Measurements from ENCODE around the gene ACO1.
A peak's percentile ranks its signal among the peaks of the same experiment; 100 is the strongest.
"Not testable (repeated sequence)": the region's sequence is repeated elsewhere in the genome, so short reads cannot be mapped to it uniquely, and the experiment has no call there.

The ACO1 gene

DNA sequence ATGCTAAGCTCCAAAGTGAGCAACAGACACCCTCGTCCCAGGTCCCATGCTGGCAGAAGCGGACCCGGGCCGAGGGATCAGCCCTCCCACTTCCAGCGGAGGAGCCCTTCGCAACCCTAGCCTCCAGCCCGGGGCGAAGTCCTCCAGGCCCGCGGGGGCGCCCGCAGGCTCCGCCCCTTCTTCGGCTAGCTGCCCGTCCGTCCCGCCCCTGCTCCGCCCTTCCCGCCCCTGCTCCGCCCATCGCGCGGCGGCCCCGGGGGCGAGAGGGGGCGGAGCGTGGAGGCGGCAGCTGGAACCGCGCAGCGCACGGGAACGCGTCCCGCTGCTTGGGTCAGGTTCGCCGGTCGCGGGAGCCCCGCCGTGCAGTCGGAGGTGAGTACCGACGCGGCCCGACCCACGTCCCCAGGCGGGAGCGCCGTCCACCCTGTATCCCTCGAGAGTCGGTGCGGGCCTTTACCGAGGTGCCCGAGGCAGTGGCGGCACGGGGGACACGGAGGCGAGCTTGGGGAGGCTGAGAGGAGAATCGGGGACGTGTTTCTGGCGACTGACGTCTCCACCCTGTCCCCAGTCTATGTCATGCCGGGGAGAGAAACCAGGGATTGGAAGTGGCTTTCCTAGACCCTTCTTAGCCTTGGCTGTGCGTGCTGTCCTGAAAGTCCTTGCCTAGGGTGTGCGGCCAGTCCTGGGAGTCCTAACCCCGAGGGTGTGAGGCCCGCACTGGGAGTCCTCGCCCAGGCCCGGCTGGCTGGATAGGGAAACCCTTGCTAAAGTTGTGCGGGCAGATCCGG lies at the start of gene ACO1:
Gene ACO1 (plus strand): TSS at position 280 of the 788 bp plus-strand sequence. CDS start 20,864 bp downstream, outside the sequence.
- peak; percentile 64 to 82 (median 76) for DNase-seq (ENCODE audit: low read depth in 3 of 3, low spot score in 1 of 3)

DNA sequence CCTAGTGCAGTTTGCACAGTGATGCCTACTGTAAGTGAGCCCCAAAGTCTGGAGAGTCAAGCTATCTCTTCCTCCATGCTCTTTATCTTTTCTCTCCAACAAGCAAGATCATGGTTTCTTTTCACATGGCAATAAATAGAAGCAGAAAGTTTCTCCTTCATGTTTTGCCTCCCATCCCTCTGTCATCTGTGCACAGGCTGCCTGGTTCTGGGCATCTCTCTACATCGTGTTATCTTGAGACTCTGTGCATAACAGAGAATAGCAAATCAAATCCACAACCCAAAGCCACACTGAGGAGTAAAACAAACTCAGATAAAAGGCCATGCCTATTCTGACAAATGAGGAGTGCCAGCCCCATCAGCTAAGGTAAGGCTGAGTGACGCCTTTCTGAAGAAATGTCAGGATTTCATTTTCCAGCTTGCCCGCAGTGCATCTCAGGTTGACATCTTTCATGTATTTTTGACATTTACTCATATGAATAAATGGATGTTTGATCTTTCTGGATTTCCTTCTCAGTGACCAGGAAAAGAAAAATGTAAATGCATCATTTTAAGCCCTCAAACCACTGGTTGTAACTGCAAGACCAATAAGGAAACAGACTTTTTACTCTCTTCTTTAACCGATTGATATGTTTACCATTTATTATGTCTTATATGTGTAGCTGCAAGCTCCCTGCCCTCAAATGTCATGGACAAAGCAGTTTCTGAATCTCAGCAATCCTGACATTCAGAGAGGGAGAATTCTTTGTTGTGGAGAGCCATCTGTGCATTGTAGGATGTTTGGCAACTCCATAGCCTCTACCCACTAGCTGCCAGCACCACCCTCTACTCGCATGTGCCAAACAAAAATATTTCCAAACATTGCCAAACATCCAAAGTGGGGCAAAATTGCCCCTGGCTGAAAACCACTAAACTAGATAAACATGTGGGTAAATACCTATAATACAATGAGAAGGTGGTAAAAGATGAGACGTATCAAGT lies 49.2 kb upstream of the ACO1 start:
- no peak for DNase-seq (ENCODE audit: low read depth in 3 of 3, low spot score in 1 of 3)

DNA sequence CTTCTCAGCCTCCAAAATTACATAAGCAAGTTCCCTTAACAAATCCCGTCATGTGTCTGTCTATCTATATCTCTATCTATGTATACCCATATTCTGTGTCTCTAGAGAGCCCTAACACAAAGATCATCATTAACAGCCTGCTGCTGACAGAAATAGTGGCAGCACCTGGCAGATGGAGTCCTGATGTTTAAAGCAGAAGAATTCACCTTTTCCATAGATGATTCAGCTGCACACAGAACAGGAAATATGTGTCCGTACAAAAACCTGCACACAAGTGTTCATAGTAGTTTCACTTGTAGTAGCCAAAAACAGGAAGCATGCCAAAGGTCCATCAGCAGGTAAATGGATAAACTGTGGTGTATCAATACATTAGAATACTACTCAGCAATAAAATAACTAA lies 45.0 kb upstream of the ACO1 start:
- no peak for DNase-seq (ENCODE audit: low read depth in 3 of 3, low spot score in 1 of 3)

DNA sequence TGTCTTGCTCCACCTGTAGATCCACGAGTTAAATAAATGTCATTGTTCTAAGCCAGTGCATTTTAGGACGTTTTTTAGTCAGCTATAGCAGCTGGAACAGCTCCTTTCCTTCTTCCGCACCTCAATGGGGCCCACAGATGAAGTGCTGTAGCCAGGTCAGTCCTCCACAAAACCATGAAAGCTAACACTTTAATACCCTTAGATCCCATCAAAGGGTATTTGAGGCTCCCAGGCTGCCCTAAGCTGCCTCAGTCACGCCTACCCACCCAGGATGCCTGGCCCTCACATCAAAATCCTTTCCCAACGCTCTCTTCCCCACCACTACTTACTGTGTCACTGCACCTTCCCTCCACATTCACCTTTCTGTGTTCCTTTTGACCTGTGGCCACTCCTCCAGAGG lies 44.1 kb upstream of the ACO1 start:
- DNase-seq (ENCODE audit: low read depth in 3 of 3, low spot score in 1 of 3), result no peak

DNA sequence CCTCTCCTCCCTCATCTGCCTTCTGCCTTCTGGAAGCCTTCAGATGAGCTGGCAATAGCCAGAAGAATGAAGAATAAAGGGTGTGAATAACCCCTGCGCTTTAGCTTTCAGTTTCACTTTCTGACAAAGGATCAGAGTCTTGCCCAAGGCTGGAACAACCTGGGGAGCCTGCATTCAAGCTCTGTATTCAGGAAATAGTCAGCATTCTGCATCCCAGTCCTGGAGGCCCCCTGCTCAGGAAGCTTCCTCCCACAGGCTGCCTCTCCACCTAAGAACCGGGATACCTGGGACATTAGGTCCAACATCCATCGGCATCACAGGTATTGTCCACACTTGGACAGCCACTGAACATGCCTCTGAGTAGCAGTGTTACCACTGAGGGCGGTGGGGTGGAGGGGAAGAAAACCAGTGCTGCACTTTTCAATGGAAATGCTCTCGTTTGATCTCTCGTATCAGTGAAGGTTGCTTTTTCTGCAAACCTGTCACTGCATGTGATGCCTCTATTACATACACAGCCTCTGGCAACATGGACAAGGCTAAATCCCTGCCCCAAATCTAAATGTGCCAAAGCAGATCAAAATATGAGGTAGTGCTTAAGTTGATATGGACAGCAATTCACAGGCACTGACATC lies 39.8 kb upstream of the ACO1 start:
- no peak for DNase-seq (ENCODE audit: low read depth in 3 of 3, low spot score in 1 of 3)

DNA sequence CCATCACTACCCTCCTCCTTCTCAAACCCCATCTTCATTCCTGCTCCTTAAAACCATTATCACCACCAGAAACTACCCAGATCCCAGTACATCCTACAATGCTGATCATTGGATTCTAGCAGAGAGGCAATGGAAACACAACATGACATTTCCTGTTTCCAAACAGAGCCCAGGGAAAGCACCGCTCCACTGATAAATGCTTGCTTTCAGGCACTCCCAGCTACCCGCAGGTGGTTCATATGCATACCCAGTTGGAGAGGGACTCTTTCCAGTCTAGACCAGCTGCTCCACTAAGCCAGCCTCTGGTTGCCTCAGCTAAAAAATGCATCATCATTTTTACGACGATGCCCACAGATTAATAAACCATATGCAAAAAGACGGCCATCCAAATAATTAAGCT lies 39.2 kb upstream of the ACO1 start:
- no peak for DNase-seq (ENCODE audit: low read depth in 3 of 3, low spot score in 1 of 3)

DNA sequence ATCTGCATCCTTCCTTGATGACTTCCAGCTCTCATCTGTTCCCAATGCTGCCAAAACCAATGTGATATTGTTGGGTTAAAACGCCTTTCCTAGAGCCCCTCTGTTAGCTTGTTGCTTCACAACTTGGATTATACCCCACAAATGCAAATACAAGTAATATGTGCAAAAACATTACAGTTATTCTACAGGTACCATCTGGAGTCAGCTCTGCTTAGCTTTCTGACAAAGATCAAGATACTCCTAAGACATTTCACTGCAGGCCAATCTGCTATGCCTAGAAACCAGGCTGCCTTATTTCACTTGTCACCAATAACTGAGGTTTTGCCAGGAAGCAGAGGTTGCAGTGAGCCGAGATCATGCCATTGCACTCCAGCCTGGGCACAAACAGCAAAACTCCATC lies 36.9 kb upstream of the ACO1 start:
- DNase-seq (ENCODE audit: low read depth in 3 of 3, low spot score in 1 of 3), result no peak

DNA sequence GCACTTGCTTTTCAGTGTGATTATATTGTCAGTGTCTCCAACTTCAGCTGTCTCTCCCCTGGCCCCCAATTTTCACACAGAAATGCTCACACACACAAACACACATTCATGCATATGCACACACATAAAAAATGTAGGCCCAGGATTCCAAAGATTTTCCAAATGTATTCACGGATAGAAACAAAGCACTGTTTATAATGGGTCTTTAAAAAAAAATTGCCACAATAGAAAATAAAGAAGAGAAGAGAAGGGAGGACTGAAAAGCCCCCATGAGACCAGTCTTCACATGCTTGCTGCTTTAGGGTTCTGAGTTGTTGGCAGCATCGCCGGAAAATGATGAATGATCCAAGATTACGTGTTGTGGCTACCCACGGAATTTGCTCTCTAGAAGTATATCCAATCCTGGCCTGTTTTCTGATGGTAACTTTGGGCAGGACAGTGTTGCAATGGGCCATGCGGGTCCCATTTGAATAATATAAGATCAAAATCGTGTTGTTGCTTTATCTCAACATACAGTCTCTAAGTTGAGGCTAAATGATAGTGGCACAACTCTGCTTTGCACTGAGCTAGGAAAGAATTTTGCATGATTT lies 36.2 kb upstream of the ACO1 start:
- DNase-seq (ENCODE audit: low read depth in 3 of 3, low spot score in 1 of 3), result no peak

DNA sequence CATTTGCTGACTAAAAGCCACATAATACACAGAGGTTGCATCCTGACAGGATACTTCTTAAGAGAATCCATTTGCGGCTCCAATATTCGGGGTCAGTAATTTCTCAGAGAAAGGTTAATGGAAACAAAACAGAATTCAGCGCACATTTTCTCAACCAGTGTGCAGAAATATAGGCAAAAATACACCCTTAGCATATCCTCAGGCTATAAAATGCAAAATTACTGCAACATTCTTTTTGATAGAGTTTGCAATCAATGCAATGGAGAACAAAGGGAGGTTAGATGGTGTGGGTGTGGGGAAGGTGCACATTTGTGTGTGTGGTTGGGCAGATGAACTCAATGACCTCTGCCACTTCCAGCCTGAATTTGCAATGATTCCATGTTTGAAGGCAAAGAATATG lies 35.4 kb upstream of the ACO1 start:
- DNase-seq (ENCODE audit: low read depth in 3 of 3, low spot score in 1 of 3), result no peak

DNA sequence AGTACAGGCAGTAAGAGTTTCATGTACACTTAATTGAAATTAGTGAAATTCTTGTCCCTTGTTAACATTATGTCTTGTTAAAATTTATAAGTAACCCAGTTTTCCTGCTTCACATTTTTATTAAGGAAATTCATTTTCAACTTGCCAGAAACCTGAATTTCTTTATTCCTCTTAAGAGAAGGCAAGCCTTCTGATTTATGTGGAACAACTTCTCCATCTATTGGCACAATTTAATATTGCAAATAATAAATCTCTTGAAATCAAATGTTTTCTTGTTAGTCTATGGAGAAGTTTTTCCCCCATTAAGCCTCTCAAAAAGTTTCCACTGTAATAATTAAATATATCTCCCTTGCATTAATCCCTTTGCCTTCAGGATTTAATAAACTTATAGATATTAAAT lies 33.8 kb upstream of the ACO1 start:
- no peak for DNase-seq (ENCODE audit: low read depth in 3 of 3, low spot score in 1 of 3)

DNA sequence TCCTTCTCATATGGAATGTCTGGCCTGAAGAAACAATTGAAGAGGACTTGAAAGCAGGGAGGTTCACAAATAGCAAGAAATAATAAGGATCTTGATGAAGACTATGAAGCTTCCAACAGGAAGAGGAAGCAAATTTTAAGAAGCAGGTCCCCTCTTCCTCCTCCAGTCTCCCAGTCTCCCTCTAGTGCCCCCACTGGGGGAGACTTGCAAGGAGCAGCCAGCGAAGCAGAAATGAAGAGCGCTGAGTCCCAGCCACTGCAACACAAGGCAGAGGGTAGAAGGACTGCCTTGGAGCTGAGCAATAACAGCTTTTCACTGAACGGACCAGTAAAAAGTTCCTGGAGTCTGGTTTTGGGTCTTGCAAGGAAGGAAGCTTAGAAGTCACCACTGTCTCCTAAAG lies 32.6 kb upstream of the ACO1 start:
- DNase-seq (ENCODE audit: low read depth in 3 of 3, low spot score in 1 of 3), result no peak

DNA sequence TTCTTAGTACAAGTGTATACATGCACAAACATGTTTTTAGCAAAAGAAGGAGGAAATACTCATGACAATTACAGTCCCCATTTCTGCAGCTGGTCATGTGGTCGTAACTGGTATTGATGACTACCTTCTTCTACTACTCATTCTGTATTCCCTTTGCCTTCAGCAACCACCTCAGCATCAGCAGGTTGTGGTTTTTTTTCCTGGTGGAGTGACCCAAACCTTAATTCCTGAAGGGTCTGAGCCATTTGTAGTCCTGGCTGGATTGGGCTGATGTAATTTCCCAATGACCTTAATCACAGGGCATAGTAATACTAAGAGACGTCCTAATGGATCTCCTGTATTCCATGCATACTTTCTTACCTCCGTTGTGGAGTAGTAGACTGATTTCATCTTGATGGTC lies 31.0 kb upstream of the ACO1 start:
- DNase-seq (ENCODE audit: low read depth in 3 of 3, low spot score in 1 of 3), result not testable (repeated sequence)

DNA sequence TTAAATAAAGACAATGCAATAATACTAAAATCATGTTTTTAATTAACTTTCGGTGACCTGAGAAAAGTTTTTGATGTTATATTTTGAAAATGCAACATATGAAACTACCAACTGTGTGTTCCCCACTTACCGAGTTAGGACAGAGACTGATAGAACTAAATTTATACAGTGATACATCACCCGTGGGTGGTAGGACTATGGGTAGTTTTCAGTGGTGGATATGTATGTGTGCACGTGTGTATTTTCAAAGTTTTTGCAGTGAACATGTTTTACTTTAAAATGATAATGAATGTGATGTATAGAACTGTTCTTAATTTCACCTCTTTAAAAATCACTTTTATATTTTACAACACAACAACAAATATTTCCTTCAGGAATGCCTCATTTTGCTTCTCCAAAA lies 25.0 kb upstream of the ACO1 start:
- no peak for DNase-seq (ENCODE audit: low read depth in 3 of 3, low spot score in 1 of 3)

DNA sequence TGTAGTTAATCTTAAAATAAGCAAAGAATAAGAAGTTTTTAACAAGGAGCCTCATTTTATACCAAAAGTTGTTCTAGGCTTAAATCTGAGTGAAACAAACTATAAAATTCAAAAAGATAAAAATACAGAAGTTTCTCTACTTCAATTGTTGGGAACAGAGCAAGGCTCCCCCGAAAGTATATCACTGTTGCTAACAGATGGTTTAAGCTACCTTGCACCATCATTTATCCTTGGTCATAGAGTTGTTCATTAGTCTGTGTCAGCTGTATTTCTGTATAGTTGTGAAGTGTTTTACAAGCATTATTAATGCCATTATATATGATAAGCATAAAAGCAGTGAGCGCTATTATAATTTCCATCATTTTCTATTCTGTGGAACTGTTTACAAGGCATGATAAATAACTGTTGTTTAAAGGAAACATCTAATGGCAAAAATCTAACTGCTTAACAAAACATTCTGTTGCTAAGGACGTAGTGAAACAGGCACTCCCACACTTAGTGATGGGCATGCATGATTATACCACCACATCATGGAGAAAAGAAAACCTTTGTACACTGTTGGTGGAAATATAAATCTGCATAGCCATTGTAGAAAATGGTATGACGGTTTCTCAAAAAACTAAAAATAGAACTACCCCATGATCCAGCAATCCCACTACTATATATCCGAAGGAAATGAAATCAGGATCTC lies 23.3 kb upstream of the ACO1 start:
- no peak for DNase-seq (ENCODE audit: low read depth in 3 of 3, low spot score in 1 of 3)

DNA sequence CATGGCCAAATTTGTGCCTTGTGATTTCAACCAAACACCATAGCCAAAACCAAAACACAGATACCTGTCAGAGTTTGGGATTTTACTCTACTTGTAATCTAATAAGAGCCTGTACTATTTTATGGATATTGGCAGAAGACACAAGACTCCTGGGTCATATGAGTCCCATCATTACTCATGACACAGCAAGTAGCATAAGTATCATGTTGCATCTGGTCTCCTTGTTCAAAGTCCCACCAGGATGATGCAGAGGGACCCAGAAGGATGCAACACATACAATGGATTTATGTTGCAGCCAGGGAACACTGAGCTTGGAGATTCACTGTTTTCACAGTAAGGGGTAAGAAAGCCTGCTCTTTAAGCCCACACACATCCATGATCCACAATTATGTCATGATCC lies 13.2 kb upstream of the ACO1 start:
- no peak for DNase-seq (ENCODE audit: low read depth in 3 of 3, low spot score in 1 of 3)

DNA sequence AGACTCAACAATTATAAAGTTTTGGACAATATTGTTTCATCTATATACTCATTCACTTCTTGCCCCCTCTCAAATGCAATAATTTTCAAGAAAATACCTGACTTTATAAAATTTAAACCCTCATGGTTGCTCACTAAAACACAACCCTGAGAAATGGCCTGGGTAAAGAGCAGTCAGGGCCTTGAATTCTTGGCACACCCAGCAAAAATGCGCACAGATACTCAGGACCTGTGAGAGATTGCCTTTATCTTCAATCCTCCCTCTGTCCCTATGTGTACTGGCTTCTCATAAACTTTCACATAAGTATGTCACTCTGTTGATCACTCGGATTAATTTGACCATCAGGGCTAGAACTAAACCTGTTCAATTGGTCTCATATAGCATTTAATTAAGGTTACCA lies 12.8 kb upstream of the ACO1 start:
- no peak for DNase-seq (ENCODE audit: low read depth in 3 of 3, low spot score in 1 of 3)

DNA sequence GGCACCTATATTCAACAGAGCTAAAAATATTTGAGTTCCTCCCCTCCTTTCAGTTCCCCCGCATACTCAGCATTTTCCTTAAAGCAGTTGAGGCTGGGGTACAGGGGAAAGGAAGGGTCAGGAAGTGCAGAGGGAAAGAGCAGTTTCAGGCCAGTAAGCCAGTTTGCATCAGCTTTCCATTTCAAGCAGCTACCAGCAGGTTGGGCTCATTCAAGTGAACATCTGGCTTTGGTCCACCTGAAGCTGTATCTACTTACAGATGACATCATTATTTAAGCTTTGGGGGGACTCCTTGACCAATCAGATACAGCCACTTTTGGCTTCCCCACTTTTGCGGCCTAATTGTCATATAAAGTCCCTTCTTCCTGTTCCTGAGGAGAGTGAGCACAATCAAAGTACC lies 8.2 kb upstream of the ACO1 start:
- no peak for DNase-seq (ENCODE audit: low read depth in 3 of 3, low spot score in 1 of 3)

DNA sequence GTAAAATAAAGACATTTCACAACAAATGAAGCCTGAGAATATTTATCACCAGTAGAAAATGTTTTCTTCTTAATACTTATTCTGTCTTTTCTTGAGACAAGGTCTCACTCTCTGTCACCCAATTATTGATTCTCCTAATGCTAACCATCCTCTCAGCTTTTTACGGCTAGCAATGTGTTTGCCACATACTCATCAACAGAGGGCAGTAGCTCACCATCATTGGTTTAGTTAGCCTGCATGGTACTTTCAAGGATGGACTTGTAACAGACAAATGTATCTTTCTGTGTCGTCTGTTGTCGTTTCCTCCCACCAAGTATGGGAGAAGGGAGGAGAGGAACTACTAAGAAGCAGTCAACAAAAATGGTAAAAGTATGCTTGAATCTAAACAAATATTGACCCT lies 5.9 kb upstream of the ACO1 start:
- DNase-seq (ENCODE audit: low read depth in 3 of 3, low spot score in 1 of 3), result peak in 2 of 3 donors; percentile 18 to 22

DNA sequence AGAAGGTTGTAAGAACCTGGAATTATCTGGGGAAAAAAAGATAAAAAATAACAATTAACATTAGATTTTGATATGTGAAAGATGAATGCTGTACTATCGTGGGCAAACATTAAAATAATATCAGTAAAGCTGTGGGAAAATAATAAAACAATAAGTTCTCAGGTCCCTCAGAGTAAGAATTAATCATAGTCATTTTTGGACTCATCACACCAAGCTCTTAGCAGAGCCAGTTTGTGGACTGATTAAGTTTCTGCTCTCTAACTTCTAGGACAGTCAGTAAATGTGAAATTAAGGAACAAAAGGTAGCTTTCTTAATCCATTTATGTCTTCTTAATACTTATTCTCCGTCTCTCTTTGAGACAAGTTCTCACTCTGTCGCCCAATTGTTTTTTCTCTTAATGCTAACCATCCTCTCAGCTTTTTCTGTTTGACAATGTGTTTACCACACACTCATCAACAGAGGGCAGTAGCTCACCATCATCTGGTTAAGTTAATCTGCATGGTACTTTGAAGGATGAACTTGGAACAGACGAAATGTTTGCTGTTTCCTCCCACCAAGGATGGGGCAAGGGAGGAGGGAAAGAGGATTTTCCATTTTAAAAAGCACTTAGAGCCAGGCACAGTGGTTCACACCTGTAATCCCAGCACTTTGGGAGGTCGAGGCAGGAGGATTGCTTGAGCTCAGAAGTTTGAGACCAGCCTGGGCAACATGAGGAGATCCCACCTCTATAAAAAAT lies 5.3 kb upstream of the ACO1 start:
- DNase-seq (ENCODE audit: low read depth in 3 of 3, low spot score in 1 of 3), result peak in 1 of 3 donors; percentile 15

DNA sequence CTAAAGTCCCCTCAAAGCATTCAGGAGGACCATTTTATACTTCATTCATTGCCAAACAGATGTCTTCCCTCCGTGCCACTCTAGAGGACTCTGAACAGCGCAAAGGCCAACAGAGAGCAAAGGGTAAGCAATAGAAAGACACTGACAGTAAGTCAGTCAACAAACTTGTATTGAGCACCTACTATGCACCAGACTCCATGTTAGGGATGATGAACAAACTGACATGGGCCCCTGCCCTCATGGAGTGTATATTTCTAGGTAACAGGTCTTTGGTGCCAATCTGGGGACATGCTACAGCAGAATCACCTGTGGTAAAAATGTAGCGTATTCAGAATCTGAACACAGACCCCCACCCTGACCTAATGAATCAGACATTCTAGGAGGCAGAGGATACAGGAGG lies 3.5 kb upstream of the ACO1 start:
- DNase-seq (ENCODE audit: low read depth in 3 of 3, low spot score in 1 of 3), result no peak

Data from stimulated activated CD4-positive, alpha-beta T cell treated with anti-CD3 and anti-CD28 coated beads, TNF-alpha, amount 100 ng/mL, for 1 hour (primary cell).